ENCODE results near the gene SORD.
"Not testable (repeated sequence)": the region's sequence is repeated elsewhere in the genome, so short reads cannot be mapped to it uniquely, and the experiment has no call there.

The SORD gene

GRCh38 chr15:45099549-45100165 lies 76.7 kb downstream of the SORD start:
- H3K4me3 ChIP-seq (ENCODE audit: low read depth, low read length), result no peak overlapping the region
- TF ChIP-seq, protein P1, sequence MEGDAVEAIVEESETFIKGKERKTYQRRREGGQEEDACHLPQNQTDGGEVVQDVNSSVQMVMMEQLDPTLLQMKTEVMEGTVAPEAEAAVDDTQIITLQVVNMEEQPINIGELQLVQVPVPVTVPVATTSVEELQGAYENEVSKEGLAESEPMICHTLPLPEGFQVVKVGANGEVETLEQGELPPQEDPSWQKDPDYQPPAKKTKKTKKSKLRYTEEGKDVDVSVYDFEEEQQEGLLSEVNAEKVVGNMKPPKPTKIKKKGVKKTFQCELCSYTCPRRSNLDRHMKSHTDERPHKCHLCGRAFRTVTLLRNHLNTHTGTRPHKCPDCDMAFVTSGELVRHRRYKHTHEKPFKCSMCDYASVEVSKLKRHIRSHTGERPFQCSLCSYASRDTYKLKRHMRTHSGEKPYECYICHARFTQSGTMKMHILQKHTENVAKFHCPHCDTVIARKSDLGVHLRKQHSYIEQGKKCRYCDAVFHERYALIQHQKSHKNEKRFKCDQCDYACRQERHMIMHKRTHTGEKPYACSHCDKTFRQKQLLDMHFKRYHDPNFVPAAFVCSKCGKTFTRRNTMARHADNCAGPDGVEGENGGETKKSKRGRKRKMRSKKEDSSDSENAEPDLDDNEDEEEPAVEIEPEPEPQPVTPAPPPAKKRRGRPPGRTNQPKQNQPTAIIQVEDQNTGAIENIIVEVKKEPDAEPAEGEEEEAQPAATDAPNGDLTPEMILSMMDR (IDR thresholded peaks at IDR 0.05; ENCODE audit: insufficient read depth, low read depth, low read length, missing control alignments), result no peak
- DNase-seq (ENCODE audit: low read depth), result no peak

GRCh38 chr15:45100884-45101625 lies 78.1 kb downstream of the SORD start:
- TF ChIP-seq, protein P1 (IDR thresholded peaks at IDR 0.05; ENCODE audit: insufficient read depth, low read depth, low read length, missing control alignments), result no peak
- DNase-seq (ENCODE audit: low read depth), result no peak
- H3K4me3 ChIP-seq (ENCODE audit: low read depth, low read length), result no peak overlapping the region

- TF ChIP-seq, protein P1 (IDR thresholded peaks at IDR 0.05; ENCODE audit: insufficient read depth, low read depth, low read length, missing control alignments), result no peak
- no peak overlapping the region for H3K4me3 ChIP-seq (ENCODE audit: low read depth, low read length)
- DNase-seq (ENCODE audit: low read depth), result no peak
These were observed 78.8 kb downstream of the SORD start for GRCh38 chr15:45101749-45102148.

DNA sequence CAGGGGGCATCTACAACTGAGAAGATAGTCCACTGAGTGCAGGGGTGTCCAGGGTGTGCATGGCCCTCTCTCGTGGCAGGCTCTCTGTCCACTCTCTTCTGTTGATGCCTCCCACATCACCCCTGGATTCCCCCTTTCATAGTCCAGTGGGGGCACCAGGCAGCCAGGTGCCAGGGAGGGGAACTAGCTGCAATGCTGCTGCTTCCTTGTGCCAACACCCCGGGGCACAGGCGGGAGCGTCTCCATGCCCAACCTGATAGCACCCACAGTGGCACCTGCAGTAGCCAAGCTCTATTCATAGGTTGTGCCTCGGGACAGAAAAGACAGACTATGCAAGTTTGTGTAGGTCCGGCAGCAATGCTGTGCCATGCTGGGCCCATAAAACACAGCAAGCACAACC lies 79.2 kb downstream of the SORD start:
- no peak for DNase-seq (ENCODE audit: low read depth)
- H3K4me3 ChIP-seq (ENCODE audit: low read depth, low read length), result no peak overlapping the region
- TF ChIP-seq, protein P1 (IDR thresholded peaks at IDR 0.05; ENCODE audit: insufficient read depth, low read depth, low read length, missing control alignments), result no peak

- H3K4me3 ChIP-seq (ENCODE audit: low read depth, low read length), result not testable (repeated sequence)
These were observed 81.2 kb downstream of the SORD start for GRCh38 chr15:45104170-45104569.

DNA sequence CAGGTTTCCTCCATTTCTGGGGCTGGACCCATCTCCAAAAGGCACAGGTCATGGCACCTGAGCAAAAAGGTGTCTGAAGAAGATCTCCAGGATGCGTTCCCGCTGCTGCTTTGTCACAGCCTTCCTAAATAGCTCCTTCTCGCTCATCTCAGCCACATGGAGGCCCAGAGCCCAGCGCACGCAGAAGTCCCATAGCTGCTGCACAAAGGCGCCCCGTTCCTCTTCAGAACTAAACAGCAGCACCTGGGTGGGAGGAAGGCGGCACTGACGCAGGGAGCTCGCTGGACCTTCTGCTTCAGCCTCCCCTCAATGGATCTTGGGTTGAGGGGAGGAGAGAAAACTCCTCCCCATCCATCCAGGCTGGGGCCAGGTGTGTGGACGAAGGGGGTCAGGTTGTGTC lies 82.6 kb downstream of the SORD start:
- DNase-seq (ENCODE audit: low read depth), result no peak
- TF ChIP-seq, protein P1 (IDR thresholded peaks at IDR 0.05; ENCODE audit: insufficient read depth, low read depth, low read length, missing control alignments), result no peak
- no peak overlapping the region for H3K4me3 ChIP-seq (ENCODE audit: low read depth, low read length)

More at GRCh38 chr15:45104170-45104569, 81.2 kb downstream of the SORD start:
- not testable (repeated sequence) for DNase-seq (ENCODE audit: low read depth)

GRCh38 chr15:45106002-45106790 lies 83.2 kb downstream of the SORD start:
- TF ChIP-seq, protein P1 (IDR thresholded peaks at IDR 0.05; ENCODE audit: insufficient read depth, low read depth, low read length, missing control alignments), result no peak
- no peak overlapping the region for H3K4me3 ChIP-seq (ENCODE audit: low read depth, low read length)
- DNase-seq (ENCODE audit: low read depth), result no peak
